ENCODE data around the gene SEMG2. TPM values are rescaled to one million over a fixed set of nuclear protein-coding genes. Genes with fewer than 3 reads are reported as not detected.

The SEMG2 gene
- total RNA-seq, 1 donor from 2014 or later: not detected

Other genes starting within 250 kb of the SEMG2 start
- 0.05 and 0.18 TPM in 2 replicates for gene KCNS1, start 120.2 kb upstream of the SEMG2 start, total RNA-seq
- gene WFDC5, start 106.2 kb upstream of the SEMG2 start, total RNA-seq: not detected in 2 replicates
- gene WFDC12, start 96.9 kb upstream of the SEMG2 start, total RNA-seq: not detected in 2 replicates
- not detected in 2 replicates for gene PI3, start 46.5 kb upstream of the SEMG2 start, total RNA-seq
- not detected in 2 replicates for gene SEMG1, start 14.3 kb upstream of the SEMG2 start, total RNA-seq
- gene SLPI, start 33.2 kb downstream of the SEMG2 start, total RNA-seq: not detected in 2 replicates
- gene RBPJL, start 85.5 kb downstream of the SEMG2 start, total RNA-seq: not detected in 2 replicates
- gene MATN4, start 86.9 kb downstream of the SEMG2 start, total RNA-seq: 0.16 and 0.34 TPM in 2 replicates
- 21.9 and 24.6 TPM in 2 replicates for gene SDC4, start 127.1 kb downstream of the SEMG2 start, total RNA-seq
- gene SYS1, start 141.8 kb downstream of the SEMG2 start, total RNA-seq: 17.8 and 19.6 TPM in 2 replicates
- gene TP53TG5, start 157.0 kb downstream of the SEMG2 start, total RNA-seq: 0.09 and 0.11 TPM in 2 replicates
- 10.6 and 10.9 TPM in 2 replicates for gene DBNDD2, start 186.9 kb downstream of the SEMG2 start, total RNA-seq
- 70.6 and 72.5 TPM in 2 replicates for gene PIGT, start 194.8 kb downstream of the SEMG2 start, total RNA-seq
- gene WFDC2, start 248.4 kb downstream of the SEMG2 start, total RNA-seq: 0.52 TPM in 1 of 2 replicates, not detected in the other